Neural progenitor cell (in vitro differentiated cells): ENCODE results near the gene CCKAR.

ENCODE experiments used
- EZH2phosphoT487 ChIP-seq: fragments of 200-600 bp; sonication (generic); IDR thresholded peaks from 2 replicates; pipeline ENCODE4 v1.6.1; 2017; ENCODE audit warnings: antibody characterized with exemption
- TF ChIP-seq, protein P1 (sequence below): fragments of 200-600 bp; sonication (generic); IDR thresholded peaks from 2 replicates; pipeline ENCODE4 v1.5.1; 2017; ENCODE audit warnings: antibody characterized with exemption, mild to moderate bottlenecking

DNA sequence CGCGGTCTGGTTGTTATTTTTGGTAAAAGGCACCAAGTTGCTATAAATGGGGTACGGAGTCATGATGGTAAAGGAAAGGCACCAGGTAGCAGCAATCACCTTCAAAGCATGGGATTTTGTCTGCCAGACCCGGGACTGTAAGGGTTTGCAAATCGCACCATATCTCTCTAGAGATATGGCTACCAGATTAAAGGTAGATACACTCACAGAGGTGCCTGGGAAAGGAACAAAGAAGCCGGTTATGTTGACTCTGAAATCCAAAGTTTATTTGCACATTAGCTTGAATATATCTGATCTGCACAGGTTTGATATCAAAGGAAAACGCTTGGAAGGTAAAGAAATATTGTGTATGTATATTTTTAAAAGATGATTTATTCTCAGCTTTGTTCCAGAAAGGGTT, 4.6 kb downstream of the CCKAR start:
- no peak for TF ChIP-seq EZH2phosphoT487
- TF ChIP-seq, protein P1, sequence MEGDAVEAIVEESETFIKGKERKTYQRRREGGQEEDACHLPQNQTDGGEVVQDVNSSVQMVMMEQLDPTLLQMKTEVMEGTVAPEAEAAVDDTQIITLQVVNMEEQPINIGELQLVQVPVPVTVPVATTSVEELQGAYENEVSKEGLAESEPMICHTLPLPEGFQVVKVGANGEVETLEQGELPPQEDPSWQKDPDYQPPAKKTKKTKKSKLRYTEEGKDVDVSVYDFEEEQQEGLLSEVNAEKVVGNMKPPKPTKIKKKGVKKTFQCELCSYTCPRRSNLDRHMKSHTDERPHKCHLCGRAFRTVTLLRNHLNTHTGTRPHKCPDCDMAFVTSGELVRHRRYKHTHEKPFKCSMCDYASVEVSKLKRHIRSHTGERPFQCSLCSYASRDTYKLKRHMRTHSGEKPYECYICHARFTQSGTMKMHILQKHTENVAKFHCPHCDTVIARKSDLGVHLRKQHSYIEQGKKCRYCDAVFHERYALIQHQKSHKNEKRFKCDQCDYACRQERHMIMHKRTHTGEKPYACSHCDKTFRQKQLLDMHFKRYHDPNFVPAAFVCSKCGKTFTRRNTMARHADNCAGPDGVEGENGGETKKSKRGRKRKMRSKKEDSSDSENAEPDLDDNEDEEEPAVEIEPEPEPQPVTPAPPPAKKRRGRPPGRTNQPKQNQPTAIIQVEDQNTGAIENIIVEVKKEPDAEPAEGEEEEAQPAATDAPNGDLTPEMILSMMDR: no peak
